HG02884 (cell line): ENCODE data around the gene NTHL1.

Experiments
- ATAC-seq: cut with Tn5 transposase; IDR thresholded peaks from one replicate; pipeline ENCODE4 v1.9.1; 2021; ENCODE audit warnings: mild to moderate bottlenecking, moderate library complexity; ENCODE audit not compliant: unreplicated experiment

NTHL1 gene

DNA sequence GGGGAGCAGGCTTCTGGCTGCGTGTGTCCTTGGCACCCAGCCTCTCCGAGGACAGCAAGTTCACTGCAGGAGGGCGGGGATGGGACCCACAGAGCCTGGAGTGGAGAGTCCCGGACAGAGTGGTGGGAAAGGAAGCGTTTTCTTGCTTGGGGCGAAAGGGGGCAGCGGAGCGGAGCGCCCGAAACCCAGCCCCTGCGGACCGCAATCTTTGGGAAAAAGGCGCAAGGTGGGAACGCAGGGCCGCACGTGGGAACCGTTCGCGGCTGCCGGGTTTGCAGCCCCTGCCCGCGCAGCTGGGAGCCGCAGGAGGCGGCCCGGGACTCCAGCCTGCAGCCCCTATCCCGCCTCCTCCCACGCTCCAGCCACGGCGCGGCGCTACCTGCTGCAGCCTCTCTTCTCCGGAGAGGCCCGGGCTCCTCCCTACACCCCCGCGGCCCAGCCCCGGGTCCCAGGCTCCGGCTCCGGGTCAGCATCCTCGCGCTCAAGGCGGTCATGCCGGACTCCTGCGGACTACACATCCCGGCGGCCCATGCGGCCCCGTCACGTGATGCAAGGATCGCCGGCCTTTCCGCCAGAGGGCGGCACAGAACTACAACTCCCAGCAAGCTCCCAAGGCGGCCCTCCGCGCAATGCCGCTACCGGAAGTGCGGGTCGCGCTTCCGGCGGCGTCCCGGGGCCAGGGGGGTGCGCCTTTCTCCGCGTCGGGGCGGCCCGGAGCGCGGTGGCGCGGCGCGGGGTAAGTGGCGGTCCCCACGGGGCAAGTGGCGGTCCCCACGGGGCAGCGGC is at the start of gene NTHL1, which contains the start of gene TSC2:
TSS of gene NTHL1 (minus strand) at position 505 of the 786 bp plus-strand sequence. CDS start at position 494, 11 bp downstream.
TSS of gene TSC2 (plus strand) at position 656 of the 786 bp plus-strand sequence. CDS start 631 bp downstream, outside the sequence.
- peak; percentile 86 for ATAC-seq

DNA sequence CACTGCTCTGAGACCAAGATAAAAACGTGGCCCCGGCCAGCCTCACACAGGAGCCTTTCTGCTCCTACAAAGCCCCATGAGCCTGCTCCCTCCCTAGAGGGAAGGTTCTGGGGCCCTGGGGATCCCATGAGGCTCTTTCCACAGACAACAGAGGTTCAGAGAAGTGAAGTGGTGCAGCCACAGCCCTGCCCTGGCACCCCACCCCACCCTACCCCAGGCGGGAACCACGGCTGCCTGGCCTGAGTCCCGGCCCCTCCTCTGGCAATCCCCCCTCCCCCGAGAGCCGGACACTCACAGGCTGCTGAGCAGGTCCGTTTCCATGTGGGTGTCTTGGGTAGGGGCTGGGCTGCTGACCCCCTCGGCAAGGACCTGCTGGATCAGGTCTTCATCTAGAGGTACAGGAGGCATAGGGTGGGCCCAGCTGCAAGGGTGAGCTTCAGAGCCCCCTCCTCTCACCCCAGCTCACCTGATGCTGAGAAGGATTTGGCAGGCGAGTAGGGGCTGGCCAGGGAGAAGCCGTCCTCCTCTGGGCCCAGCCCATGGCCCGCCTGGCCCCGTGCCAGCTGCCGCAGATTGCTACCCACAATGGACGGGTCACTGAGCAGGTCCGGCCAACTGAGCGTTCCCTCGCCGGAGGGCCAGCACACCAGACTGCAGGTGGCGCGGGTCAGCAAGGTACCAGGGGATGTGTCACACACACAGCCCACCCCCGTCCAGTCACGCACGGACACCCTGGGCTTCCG is 49.4 kb upstream of the NTHL1 start:
- ATAC-seq: no peak

DNA sequence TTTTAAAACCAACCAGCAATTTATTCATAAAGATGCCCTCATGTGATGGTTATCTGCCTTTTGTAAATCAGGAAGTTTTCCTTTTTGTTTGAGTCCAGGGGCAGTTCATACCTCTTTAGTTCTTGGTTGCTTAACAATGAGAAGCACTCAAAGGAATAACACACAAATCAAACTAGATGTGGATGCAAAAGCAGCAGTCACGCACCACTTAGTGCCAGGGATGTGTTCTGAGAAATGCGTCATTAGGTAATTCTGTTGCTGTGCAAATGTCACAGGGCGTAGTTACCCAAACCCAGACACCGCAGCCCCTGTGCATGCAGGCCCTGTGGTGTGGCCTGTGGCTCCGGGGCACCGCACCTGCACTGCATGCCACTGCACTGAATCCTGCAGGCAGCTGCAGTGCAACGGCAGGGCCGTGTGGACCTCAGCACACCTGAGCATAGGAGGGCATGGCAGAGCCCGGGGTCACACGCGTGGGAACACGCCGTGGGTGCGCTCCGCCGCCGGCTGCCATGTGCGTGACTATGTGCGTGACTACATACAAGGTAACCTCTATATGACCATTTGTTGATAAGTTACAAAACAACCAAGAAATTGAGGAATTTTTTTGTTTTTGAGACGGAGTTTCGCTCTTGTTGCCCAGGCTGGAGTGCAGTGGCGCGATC is 48.4 kb upstream of the NTHL1 start:
- ATAC-seq: no peak

DNA sequence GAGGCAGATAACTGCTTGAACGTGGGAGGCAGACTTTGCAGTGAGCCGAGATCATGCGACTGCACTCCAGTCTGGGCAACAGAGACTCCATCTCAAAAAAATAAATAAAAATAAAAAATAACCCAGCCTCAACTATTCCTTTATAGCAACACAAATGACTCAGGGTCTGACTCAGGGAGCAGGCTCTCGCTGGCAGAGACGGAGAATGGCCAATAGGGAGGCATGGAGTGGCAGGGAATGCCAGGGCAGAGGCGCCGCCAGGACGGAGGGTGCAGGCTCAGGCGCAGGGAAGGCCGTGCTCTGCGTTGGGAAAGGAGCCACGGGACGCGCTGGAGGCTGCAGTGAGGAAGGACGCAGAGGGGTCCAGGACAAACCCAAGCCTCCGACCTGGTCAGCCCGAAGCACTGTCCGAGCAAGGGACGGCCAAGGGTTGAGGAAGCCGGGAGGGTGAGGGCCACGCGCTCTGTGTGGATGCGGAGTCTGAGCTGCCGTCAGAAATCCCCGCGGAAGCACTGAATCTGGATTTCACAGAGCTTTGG is 47.8 kb upstream of the NTHL1 start:
- ATAC-seq: no peak

DNA sequence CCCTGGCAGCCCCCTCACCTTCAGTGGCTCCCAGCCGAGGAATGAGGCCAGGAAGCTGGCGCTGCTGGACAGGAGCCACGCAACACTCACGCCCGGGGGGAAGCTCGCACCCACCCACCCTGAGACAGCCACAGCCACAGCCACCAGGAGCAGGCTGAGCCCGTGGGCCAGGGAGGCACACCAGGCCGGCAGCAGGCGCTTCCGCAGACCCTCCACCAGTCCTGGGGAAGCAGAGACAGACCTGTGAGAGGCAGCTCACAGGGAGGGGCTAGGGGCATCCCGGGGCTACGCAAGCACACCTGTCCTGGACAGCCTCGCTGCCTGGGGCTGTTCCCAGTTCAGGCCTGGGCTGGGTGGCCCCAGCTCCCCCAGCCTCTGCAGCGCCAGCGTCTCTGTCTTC is 46.2 kb upstream of the NTHL1 start:
- ATAC-seq: no peak

DNA sequence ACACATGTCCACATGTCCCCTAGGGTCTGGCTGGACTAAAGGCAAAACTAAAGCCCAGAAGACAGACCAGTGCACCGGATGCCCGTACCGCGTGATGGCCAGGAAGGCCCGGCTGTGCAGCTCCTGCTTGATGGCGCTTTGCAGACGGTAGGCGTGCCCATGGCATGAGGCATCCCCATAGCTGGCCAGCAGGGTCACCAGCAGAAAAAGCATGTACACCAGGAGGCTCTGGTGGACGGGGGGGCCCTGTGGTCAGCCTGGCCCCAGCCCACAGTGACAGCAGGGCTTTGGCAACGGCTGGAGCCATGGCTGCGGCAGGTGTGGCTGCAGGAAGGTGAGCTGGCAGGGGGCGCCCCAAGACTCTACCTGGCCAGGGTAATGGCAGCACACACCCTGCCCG is 45.2 kb upstream of the NTHL1 start:
- ATAC-seq: no peak

DNA sequence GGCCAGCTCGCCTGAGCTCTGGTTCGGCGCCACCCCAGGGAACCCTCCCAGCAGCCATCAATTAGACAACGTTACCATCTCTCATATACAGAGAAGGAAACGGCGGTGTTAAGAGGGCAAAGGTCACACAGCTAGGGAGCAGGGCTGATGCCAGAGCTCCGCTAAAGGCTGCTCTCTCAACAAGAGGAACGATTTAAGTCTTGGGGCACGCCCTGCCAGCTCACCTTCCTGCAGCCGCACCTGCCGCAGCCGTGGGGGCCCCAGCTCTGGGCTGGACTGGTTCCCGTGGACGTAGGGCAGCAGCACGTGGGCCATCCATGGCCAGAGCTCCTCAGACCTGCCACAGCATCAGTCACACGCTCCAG is 44.6 kb upstream of the NTHL1 start:
- no peak for ATAC-seq

DNA sequence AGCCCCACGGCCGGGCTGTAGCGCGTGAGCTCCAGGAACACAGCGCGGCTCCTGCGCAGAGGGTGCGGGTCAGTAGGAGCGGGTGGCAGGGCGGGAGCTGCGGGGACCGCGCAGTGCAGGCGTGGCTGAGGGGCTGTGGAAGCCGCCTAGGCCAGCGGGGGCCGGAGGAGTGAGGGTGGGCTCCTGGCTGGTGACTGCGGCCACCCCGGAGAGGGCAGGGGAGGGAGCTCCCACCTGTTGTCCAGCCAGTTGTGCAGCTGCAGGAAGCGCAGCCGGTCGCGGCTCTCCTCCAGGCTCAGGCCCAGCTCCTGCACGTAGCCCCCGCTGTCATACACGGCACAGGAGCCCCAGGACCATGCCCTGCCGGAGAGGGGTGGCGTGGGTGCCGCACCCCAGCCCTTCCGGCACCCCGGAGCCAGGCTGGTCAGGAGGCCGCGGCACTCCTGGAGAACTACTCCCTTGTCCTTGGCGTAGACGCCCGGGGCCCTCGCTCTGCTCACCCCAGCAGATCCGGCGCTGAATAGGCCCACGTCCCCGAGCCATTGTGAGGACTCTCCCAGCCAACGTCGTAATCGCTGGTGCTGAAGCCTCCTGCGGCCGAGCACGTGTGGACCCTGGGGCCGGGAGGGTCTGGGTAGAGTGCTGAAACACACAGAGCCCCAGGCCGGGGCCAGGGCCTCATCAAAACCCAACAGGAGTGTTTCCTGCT is 44.1 kb upstream of the NTHL1 start:
- no peak for ATAC-seq

DNA sequence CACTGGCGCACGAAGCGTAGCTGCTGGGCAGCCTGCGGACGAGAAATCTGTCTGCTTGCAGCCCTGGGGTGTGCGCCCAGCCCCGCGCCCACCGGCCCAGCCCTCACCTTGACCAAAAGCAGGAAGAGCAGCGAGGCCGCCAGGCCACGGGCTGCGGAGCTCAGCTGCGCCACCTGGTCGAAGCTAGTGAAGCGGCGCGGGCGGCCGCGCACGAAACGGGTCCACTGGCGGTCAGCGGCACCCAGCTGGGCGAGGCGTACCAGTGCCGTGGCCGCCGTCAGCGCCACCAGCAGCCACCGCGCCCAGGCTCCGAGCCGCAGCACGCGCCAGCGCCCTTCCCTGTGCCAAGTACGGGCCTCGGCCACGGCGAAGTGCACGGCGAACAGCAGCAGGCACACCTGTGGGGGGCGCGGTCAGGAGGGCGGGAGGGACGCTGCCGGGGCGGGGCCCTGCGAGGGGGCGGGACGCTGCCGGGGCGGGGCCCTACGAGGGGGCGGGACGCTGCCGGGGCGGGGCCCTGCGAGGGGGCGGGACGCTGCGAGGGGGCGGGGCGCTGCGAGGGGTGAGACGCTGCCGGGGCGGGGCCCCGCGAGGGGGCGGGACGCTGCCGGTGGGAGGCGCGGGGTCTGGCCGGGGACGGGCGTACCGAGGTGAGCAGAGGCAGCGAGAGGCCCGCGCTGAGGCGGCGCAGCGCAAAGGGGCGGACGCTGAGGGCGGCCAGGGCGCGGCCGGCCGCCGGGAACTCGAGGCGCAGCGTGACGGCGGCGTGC is 43.3 kb upstream of the NTHL1 start:
- no peak for ATAC-seq

DNA sequence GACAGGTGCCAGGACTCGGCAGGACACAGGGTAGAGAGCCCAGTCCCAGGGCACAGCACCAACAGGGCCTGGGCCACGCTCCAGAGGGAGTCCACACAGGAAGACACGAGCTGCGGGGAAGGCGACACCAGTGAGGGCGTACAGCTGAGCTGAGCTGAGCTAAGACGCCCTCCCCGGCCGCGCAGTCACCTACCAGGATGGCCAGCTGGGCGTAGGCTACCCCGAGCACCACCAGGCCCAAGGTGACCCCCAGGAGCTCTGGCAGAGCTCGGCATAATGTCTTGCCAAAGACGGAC is 42.8 kb upstream of the NTHL1 start:
- ATAC-seq: no peak

DNA sequence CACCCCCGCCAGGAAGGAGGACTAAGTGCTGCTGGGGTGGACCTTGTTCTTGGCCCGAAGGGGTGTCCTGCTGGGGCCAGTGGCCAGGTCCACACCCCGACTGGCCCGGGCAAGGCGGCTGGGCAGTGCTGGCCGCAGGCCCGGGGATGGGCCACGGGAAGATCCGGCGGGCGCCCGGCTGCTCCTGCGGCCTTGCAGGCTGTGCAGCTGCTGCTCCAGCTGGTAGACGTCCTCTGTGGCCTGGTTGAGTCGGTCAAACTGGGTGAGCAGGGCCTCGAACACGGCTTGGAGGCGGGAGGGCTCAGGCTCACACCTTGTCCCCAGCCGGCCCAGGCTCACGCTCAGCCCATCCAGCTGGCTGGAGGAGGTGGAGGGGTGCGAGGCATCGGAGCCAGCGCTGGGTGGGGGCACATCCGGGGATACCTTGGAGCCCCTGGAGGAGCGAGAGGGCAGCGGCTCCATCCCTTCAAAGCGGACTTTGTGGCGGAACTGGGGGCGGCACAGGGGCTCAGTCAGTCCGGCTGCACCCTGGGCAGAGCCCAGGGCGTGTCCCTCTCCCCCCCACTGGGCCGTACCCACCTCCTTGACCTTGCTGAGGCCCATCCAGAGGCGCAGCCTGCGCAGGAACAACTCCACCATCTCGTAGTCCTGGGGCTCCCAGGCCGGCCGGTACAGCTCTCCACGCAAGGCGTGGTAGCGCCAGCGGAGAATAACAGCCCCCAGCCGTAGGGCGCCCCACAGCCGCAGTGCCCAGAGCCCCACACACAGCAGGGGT is 42.3 kb upstream of the NTHL1 start:
- ATAC-seq: no peak

DNA sequence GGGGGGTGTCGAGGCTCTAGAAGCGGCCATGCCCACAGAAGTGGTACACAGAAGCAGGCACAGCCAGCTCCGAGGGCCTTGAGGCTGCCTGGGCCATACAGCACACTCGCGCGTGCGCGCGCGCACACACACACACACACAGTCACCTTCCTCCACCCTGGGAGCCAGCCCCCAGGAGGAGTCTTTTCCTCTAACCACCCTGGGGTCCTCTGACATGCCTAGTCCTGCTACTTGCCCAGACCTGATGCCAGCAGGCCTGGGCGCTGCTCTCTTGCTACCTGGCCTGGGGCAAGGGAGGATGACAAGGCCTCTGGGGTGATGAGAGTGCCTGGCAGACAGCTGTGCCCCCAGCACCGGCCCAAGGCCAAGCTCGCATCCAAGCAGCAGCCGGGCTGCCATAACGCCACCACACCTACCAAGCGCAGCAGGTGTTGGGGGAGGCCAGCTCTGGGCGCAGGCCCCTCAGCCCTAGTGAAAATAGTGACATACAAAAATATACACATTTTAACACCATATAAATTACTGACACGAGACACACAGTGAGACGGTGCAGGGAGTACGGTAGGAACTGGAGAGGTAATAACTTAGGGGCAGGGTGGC is 41.2 kb upstream of the NTHL1 start:
- no peak for ATAC-seq

DNA sequence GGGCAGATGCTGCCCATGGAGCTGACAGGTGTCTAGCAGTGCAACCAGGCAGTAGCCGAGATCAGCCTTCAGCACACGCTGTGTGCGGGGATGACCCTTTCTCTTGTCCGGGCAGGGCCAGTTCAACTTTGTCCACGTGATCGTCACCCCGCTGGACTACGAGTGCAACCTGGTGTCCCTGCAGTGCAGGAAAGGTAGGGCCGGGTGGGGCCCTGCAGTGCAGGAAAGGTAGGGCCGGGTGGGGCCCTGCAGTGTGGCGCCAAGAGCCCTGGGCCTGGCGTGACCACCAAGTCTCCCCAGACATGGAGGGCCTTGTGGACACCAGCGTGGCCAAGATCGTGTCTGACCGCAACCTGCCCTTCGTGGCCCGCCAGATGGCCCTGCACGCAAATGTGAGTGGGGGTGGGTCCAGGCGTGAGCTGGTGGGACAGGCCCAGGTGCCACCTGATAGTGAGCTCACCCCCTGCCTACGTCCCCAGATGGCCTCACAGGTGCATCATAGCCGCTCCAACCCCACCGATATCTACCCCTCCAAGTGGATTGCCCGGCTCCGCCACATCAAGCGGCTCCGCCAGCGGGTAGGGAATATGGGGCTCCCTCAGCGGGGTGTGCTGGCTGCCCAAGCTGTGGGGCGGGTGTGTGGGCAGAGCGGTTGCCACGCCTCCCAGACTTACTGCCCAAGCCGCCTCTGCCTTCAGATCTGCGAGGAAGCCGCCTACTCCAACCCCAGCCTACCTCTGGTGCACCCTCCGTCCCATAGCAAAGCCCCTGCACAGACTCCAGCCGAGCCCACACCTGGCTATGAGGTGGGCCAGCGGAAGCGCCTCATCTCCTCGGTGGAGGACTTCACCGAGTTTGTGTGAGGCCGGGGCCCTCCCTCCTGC is 40.4 kb upstream of the NTHL1 start:
- no peak for ATAC-seq

DNA sequence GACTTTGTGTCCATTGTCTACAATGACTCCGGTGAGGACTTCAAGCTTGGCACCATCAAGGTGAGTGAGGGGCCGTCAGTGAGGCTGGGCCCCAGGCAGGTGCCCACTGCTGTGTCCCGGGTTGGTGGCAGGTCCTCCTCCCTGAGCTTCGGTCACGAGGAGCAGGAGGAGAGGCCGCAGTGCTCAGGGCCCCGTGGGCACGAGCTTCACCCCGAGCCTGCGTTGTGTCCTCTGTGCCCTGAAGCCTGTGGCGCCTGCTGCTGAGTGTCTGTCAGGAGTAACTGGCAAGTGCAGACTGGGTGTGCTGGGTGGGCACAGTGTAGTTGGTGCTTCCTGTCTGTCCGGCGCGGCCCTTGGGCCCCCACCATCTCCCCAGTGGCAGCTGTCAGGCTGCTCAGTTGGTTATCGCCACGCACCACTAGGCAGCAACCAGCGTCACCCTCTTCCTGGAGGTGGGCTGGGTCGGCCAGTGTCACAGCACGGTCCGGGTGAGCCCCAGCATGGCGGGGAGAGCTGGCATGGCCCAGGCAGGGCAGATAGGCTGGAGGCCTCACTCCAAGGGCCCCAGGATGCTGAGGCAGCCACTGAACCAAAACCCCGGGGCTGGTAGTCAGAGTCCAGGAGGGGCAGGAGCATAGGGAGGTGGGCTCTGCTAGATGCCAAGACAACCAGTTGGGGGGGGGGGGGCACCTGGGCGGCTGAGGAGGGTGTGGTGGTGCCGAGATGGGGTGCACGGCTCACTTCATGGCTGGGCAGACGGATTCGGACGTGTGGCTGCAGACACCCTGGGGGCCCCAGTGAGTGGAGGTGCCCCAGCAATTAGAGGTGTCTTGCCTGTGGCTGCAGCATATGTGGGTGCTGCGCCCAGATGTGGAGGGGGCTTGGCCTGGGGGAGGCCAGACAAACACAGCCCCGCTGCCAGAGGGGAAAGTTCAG is 39.4 kb upstream of the NTHL1 start:
- ATAC-seq: no peak

DNA sequence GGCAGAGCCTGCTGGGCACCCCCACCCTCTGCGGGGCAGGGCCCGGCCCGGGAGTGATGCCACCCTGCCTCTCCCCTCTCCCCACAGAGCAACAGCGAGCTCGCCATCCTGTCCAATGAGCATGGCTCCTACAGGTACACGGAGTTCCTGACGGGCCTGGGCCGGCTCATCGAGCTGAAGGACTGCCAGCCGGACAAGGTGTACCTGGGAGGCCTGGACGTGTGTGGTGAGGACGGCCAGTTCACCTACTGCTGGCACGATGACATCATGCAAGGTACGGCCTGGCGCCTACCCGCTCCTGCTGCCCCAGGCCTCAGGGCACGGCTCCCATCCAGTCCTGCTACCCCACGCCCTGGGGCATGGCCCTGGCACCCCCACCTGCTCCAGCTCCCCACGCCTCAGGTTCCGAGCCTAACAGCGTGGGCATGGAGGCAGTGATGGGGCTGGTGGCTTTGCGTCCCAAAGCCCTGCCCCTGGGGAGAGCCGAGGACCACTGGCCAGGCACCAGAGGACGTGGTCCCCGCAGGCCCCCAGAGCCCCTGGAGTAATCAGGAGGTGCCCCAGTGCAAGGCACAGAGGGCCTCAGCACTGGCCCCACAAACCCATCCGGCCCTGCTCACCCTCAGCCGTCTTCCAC is 38.6 kb upstream of the NTHL1 start:
- ATAC-seq: no peak

DNA sequence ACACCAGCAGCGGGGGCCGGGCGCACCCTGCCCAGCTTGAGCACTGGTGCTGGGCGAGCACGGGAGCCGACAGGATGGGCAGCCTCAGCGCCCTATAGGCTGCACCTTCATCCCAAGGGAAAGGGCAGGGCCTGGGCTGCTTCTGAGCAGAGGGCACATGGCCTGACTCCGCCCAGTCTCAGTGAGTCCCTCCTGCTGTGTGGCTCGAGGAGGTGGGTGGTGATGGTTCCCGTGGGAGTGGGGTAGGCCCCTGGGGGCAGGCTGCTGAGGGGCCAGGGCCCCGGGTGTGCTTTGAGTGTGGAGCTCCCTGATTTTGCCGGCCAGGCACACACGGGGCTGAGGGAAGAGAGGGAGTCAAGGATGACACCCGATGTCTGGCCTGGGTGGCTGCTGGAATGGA is 38.0 kb upstream of the NTHL1 start:
- ATAC-seq: no peak
